Measurements from ENCODE around the gene NR5A2. TPM values are rescaled to one million over a fixed set of nuclear protein-coding genes. Genes with fewer than 3 reads are reported as not detected.

The NR5A2 gene
- total RNA-seq, 1 experiment from 2014 or later, result 4.7 TPM

DNA sequence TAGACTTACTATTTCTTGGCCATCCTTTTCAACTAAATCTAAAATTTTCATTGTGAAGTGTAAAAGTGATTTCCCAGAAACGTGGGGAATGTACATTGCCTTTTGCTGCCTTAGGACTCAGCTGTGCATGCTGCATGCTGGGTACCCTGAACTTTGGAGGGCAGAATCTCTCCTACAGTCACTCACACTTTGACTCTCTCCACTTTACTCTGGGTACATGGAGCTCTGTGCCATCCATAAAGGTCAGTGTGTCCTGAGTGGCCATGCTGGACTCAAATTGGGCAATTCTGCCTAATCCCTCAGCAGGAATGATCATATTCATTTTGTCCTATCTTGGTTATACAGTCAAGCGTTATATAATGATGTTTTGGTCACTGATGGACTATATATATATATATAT, 105.6 kb downstream of the NR5A2 start:
- WGBS (ENCODE audit: extremely low coverage, insufficient read length, low lambda C conversion rate), result no CpG with 5 or more reads among the region's 2 CpGs
- Mint-ChIP-seq H3K36me3 (ENCODE audit: insufficient read depth in 1 of 3, low read depth in 3 of 3) (no peaks in the 10 kb centered on the region), H3K27ac (peak overlapping the region in 1 of 3 experiments; percentile 27; a peak in 1 of 7 replicates), H3K27me3 (ENCODE audit: low read depth) (no peaks in the 10 kb centered on the region), H3K4me1 (peaks cover 17 to 19% of the 10 kb centered on the region in 2 experiments), H3K4me3 (no peak overlapping the region), H3K9me3 (no peaks in the 10 kb centered on the region)
- Histone ChIP-seq H3K23me2 (ENCODE audit: insufficient read length, low read depth, low read length, poor library complexity, severe bottlenecking) (no peaks in the 10 kb centered on the region), H3K27me3 (ENCODE audit: insufficient read depth, low read length) (no peaks in the 10 kb centered on the region), H4K5ac (ENCODE audit: insufficient read length, low read depth, low read length) (no peak overlapping the region), H3K9ac (ENCODE audit: extremely low read depth, insufficient read length, low read length) (no peak overlapping the region), H2BK12ac (ENCODE audit: insufficient read length, low read depth, low read length) (no peak overlapping the region), H2AFZ (ENCODE audit: low read length) (no peak overlapping the region), H3K4ac (ENCODE audit: low read depth, low read length) (no peak overlapping the region), H4K20me1 (ENCODE audit: control insufficient read depth, insufficient read depth, insufficient read length) (no peaks in the 10 kb centered on the region), H2AK5ac (ENCODE audit: insufficient read length, low read length) (no peak overlapping the region), H4K91ac (ENCODE audit: insufficient read length, low read depth, low read length) (no peak overlapping the region), H3K4me2 (ENCODE audit: insufficient read depth, insufficient read length, low read length) (no peak overlapping the region), H3K18ac (ENCODE audit: insufficient read length, low read depth, low read length) (no peak overlapping the region), H3K79me1 (ENCODE audit: insufficient read depth, low read depth, low read length, poor library complexity, severe bottlenecking) (no peaks in the 10 kb centered on the region), H3K23ac (ENCODE audit: insufficient read length, low read depth, low read length) (no peak overlapping the region), H2BK120ac (ENCODE audit: low read depth, low read length, poor library complexity, severe bottlenecking) (no peak overlapping the region), H3K79me2 (ENCODE audit: insufficient read depth, low read length) (no peaks in the 10 kb centered on the region), H3K14ac (ENCODE audit: insufficient read depth, low read length) (no peak overlapping the region), H2BK20ac (ENCODE audit: low read depth, low read length, poor library complexity, severe bottlenecking) (no peak overlapping the region), H4K8ac (replicated peaks; ENCODE audit: insufficient read length, low read depth, low read length) (no peak overlapping the region), H2BK15ac (ENCODE audit: low read depth, low read length) (no peak overlapping the region), H3K56ac (ENCODE audit: insufficient read length, low read depth, low read length) (no peak overlapping the region), H3K4me1 (ENCODE audit: insufficient read depth, low read length) (peaks cover 10% of the 10 kb centered on the region), H2BK5ac (ENCODE audit: insufficient read length, low read length) (no peak overlapping the region), H3K9me3 (ENCODE audit: control insufficient read depth, low read depth, low read length) (no peaks in the 10 kb centered on the region), H3T11ph (ENCODE audit: low read length) (no peak overlapping the region), H3K27ac (ENCODE audit: insufficient read length, low read depth, low read length) (no peak overlapping the region)
- DNase-seq, result no peak
- TF ChIP-seq, protein P1, sequence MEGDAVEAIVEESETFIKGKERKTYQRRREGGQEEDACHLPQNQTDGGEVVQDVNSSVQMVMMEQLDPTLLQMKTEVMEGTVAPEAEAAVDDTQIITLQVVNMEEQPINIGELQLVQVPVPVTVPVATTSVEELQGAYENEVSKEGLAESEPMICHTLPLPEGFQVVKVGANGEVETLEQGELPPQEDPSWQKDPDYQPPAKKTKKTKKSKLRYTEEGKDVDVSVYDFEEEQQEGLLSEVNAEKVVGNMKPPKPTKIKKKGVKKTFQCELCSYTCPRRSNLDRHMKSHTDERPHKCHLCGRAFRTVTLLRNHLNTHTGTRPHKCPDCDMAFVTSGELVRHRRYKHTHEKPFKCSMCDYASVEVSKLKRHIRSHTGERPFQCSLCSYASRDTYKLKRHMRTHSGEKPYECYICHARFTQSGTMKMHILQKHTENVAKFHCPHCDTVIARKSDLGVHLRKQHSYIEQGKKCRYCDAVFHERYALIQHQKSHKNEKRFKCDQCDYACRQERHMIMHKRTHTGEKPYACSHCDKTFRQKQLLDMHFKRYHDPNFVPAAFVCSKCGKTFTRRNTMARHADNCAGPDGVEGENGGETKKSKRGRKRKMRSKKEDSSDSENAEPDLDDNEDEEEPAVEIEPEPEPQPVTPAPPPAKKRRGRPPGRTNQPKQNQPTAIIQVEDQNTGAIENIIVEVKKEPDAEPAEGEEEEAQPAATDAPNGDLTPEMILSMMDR (conservative IDR thresholded peaks at IDR 0.05), result no peak

Data from H9 (cell line).